Measurements from ENCODE around the gene ATL1.
A peak's percentile ranks its signal among the peaks of the same experiment; 100 is the strongest.
"Not testable (repeated sequence)": the region's sequence is repeated elsewhere in the genome, so short reads cannot be mapped to it uniquely, and the experiment has no call there.

Gene ATL1

GRCh38 chr14:50658203-50658602 is 98.3 kb downstream of the ATL1 start:
- DNase-seq (ENCODE audit: low read depth) = no peak

- DNase-seq (ENCODE audit: low read depth) = no peak
Measured at GRCh38 chr14:50659327-50659974, 99.5 kb downstream of the ATL1 start.

- not testable (repeated sequence) for DNase-seq (ENCODE audit: low read depth)
Measured at GRCh38 chr14:50664579-50664978, 104.6 kb downstream of the ATL1 start.

- DNase-seq (ENCODE audit: low read depth) = not testable (repeated sequence)
Measured at GRCh38 chr14:50665300-50665699, 105.4 kb downstream of the ATL1 start.

GRCh38 chr14:50666772-50667683 is 107.1 kb downstream of the ATL1 start:
- no peak for DNase-seq (ENCODE audit: low read depth)

- DNase-seq (ENCODE audit: low read depth) = no peak
Measured at GRCh38 chr14:50667684-50667995, 107.7 kb downstream of the ATL1 start.

- peak; percentile 6 for DNase-seq (ENCODE audit: low read depth)
Measured at GRCh38 chr14:50667996-50668825, 108.3 kb downstream of the ATL1 start, which contains the start of gene SAV1. Gene SAV1, minus strand, starts transcription at chr14:50668306. Its CDS starts 339 bp downstream, at chr14:50667967.

GRCh38 chr14:50668826-50669143 is 108.8 kb downstream of the ATL1 start:
- no peak for DNase-seq (ENCODE audit: low read depth)

- DNase-seq (ENCODE audit: low read depth) = no peak
Measured at GRCh38 chr14:50669441-50669986, 109.6 kb downstream of the ATL1 start.

GRCh38 chr14:50670196-50670865 is 110.4 kb downstream of the ATL1 start:
- DNase-seq (ENCODE audit: low read depth) = no peak

- no peak for DNase-seq (ENCODE audit: low read depth)
Measured at GRCh38 chr14:50670866-50671256, 110.9 kb downstream of the ATL1 start.

- no peak for DNase-seq (ENCODE audit: low read depth)
Measured at GRCh38 chr14:50675597-50675996, 115.7 kb downstream of the ATL1 start.

- DNase-seq (ENCODE audit: low read depth) = no peak
Measured at GRCh38 chr14:50676814-50677516, 117.0 kb downstream of the ATL1 start.

- no peak for DNase-seq (ENCODE audit: low read depth)
Measured at GRCh38 chr14:50677527-50678063, 117.7 kb downstream of the ATL1 start.

- DNase-seq (ENCODE audit: low read depth) = no peak
Measured at GRCh38 chr14:50678163-50678562, 118.2 kb downstream of the ATL1 start.

GRCh38 chr14:50679674-50680073 is 119.7 kb downstream of the ATL1 start:
- DNase-seq (ENCODE audit: low read depth) = no peak

All from T-helper 22 cell (primary cell).